ENCODE data around the gene CRACR2B. TPM values are rescaled to one million over a fixed set of nuclear protein-coding genes. Genes with fewer than 3 reads are reported as not detected.

Gene CRACR2B
- total RNA-seq, 2 experiments from 2014 or later = 17.2 to 18.7 TPM

GRCh38 chr11:863910-864827, 36.5 kb downstream of the CRACR2B start:
- Mint-ChIP-seq H3K36me3 (ENCODE audit: low read depth) (no peaks in the 10 kb centered on the region), H3K4me1 (ENCODE audit: low read depth) (no peaks in the 10 kb centered on the region), H3K9me3 (ENCODE audit: insufficient read depth) (no peaks in the 10 kb centered on the region), H3K27ac (no peak overlapping the region), H3K4me3 (no peak overlapping the region), H3K27me3 (ENCODE audit: low read depth) (no peaks in the 10 kb centered on the region)
- POLR2A ChIA-PET = no interaction called here
- CTCF ChIA-PET = no interaction called here
- DNase-seq (no peak), ATAC-seq (no peak)

- Mint-ChIP-seq H3K9me3 (ENCODE audit: insufficient read depth) (no peaks in the 10 kb centered on the region), H3K4me1 (ENCODE audit: low read depth) (no peaks in the 10 kb centered on the region), H3K27ac (no peak overlapping the region), H3K36me3 (ENCODE audit: low read depth) (no peaks in the 10 kb centered on the region), H3K4me3 (no peak overlapping the region), H3K27me3 (ENCODE audit: low read depth) (no peaks in the 10 kb centered on the region)
- DNase-seq (no peak), ATAC-seq (no peak)
- POLR2A ChIA-PET = no interaction called here
- CTCF ChIA-PET = no interaction called here
These were observed 37.2 kb downstream of the CRACR2B start for GRCh38 chr11:864898-865297.

GRCh38 chr11:865462-866430, 38.0 kb downstream of the CRACR2B start:
- no peak overlapping the region for H3K4me3 Mint-ChIP-seq
- POLR2A ChIA-PET = no interaction called here
- no peaks in the 10 kb centered on the region for H3K4me1 Mint-ChIP-seq (ENCODE audit: low read depth)
- no peak for DNase-seq
- H3K27me3 Mint-ChIP-seq (ENCODE audit: low read depth) = no peaks in the 10 kb centered on the region
- H3K9me3 Mint-ChIP-seq (ENCODE audit: insufficient read depth) = no peaks in the 10 kb centered on the region
- ATAC-seq = no peak
- CTCF ChIA-PET = no interaction called here
- H3K27ac Mint-ChIP-seq = no peak overlapping the region
- no peaks in the 10 kb centered on the region for H3K36me3 Mint-ChIP-seq (ENCODE audit: low read depth)

- Mint-ChIP-seq H3K27me3 (ENCODE audit: low read depth) (no peaks in the 10 kb centered on the region), H3K36me3 (ENCODE audit: low read depth) (no peaks in the 10 kb centered on the region), H3K9me3 (ENCODE audit: insufficient read depth) (no peaks in the 10 kb centered on the region), H3K4me3 (no peak overlapping the region), H3K27ac (no peak overlapping the region), H3K4me1 (ENCODE audit: low read depth) (no peaks in the 10 kb centered on the region)
- ATAC-seq = no peak
- ChIA-PET POLR2A (no interaction called here), CTCF (no interaction called here)
- DNase-seq = no peak
These were observed 38.8 kb downstream of the CRACR2B start for GRCh38 chr11:866481-866880.

GRCh38 chr11:867856-868358, 40.2 kb downstream of the CRACR2B start:
- ATAC-seq (no peak), DNase-seq (no peak)
- H3K27me3 Mint-ChIP-seq (ENCODE audit: low read depth) = no peaks in the 10 kb centered on the region
- ChIA-PET POLR2A (no interaction called here), CTCF (no interaction called here)
- H3K9me3 Mint-ChIP-seq (ENCODE audit: insufficient read depth) = no peaks in the 10 kb centered on the region
- no peak overlapping the region for H3K4me3 Mint-ChIP-seq
- no peaks in the 10 kb centered on the region for H3K36me3 Mint-ChIP-seq (ENCODE audit: low read depth)
- H3K27ac Mint-ChIP-seq = no peak overlapping the region
- H3K4me1 Mint-ChIP-seq (ENCODE audit: low read depth) = no peaks in the 10 kb centered on the region

- Mint-ChIP-seq H3K27ac (peak overlapping the region; percentile 55), H3K27me3 (ENCODE audit: low read depth) (no peaks in the 10 kb centered on the region), H3K9me3 (ENCODE audit: insufficient read depth) (no peaks in the 10 kb centered on the region), H3K4me3 (no peak overlapping the region), H3K4me1 (ENCODE audit: low read depth) (no peaks in the 10 kb centered on the region), H3K36me3 (ENCODE audit: low read depth) (no peaks in the 10 kb centered on the region)
- no peak for DNase-seq
- no peak for ATAC-seq
- CTCF ChIA-PET = no interaction called here
- POLR2A ChIA-PET = no interaction called here
These were observed 40.7 kb downstream of the CRACR2B start for GRCh38 chr11:868394-868793.

GRCh38 chr11:868802-869201, 41.1 kb downstream of the CRACR2B start:
- H3K27me3 Mint-ChIP-seq (ENCODE audit: low read depth) = no peaks in the 10 kb centered on the region
- no peak overlapping the region for H3K4me3 Mint-ChIP-seq
- H3K4me1 Mint-ChIP-seq (ENCODE audit: low read depth) = no peaks in the 10 kb centered on the region
- DNase-seq (no peak), ATAC-seq (no peak)
- H3K36me3 Mint-ChIP-seq (ENCODE audit: low read depth) = peaks cover 2% of the 10 kb centered on the region
- H3K9me3 Mint-ChIP-seq (ENCODE audit: insufficient read depth) = no peaks in the 10 kb centered on the region
- H3K27ac Mint-ChIP-seq = peak overlapping the region; percentile 55
- POLR2A ChIA-PET = no interaction called here
- CTCF ChIA-PET = no interaction called here

- H3K27me3 Mint-ChIP-seq (ENCODE audit: low read depth) = no peaks in the 10 kb centered on the region
- H3K36me3 Mint-ChIP-seq (ENCODE audit: low read depth) = peaks cover 3% of the 10 kb centered on the region
- no peak overlapping the region for H3K4me3 Mint-ChIP-seq
- no peak for ATAC-seq
- CTCF ChIA-PET = no interaction called here
- H3K9me3 Mint-ChIP-seq (ENCODE audit: insufficient read depth) = no peaks in the 10 kb centered on the region
- POLR2A ChIA-PET = no interaction called here
- no peak for DNase-seq
- no peaks in the 10 kb centered on the region for H3K4me1 Mint-ChIP-seq (ENCODE audit: low read depth)
- no peak overlapping the region for H3K27ac Mint-ChIP-seq
These were observed 41.8 kb downstream of the CRACR2B start for GRCh38 chr11:869399-870126.

GRCh38 chr11:870127-870413, 42.4 kb downstream of the CRACR2B start:
- H3K27ac Mint-ChIP-seq = no peak overlapping the region
- ATAC-seq (no peak), DNase-seq (no peak)
- H3K36me3 Mint-ChIP-seq (ENCODE audit: low read depth) = peaks cover 3% of the 10 kb centered on the region
- CTCF ChIA-PET = no interaction called here
- no peaks in the 10 kb centered on the region for H3K9me3 Mint-ChIP-seq (ENCODE audit: insufficient read depth)
- no peaks in the 10 kb centered on the region for H3K27me3 Mint-ChIP-seq (ENCODE audit: low read depth)
- no peak overlapping the region for H3K4me3 Mint-ChIP-seq
- no peaks in the 10 kb centered on the region for H3K4me1 Mint-ChIP-seq (ENCODE audit: low read depth)
- POLR2A ChIA-PET = no interaction called here

- ATAC-seq (no peak), DNase-seq (no peak)
- Mint-ChIP-seq H3K36me3 (ENCODE audit: low read depth) (peaks cover 3% of the 10 kb centered on the region), H3K4me1 (ENCODE audit: low read depth) (no peaks in the 10 kb centered on the region), H3K4me3 (no peak overlapping the region), H3K27ac (no peak overlapping the region), H3K27me3 (ENCODE audit: low read depth) (no peaks in the 10 kb centered on the region), H3K9me3 (ENCODE audit: insufficient read depth) (no peaks in the 10 kb centered on the region)
- CTCF ChIA-PET = no interaction called here
- POLR2A ChIA-PET = no interaction called here
These were observed 42.7 kb downstream of the CRACR2B start for GRCh38 chr11:870418-870817.

GRCh38 chr11:871472-871871, 43.8 kb downstream of the CRACR2B start:
- ChIA-PET POLR2A (interaction anchor here (0.6 kb wide), 1 partner anchor 333 kb away, joined by 3 read pairs; no protein-coding TSS in a partner anchor), CTCF (no interaction called here)
- no peaks in the 10 kb centered on the region for H3K27me3 Mint-ChIP-seq (ENCODE audit: low read depth)
- H3K27ac Mint-ChIP-seq = no peak overlapping the region
- H3K36me3 Mint-ChIP-seq (ENCODE audit: low read depth) = peaks cover 3% of the 10 kb centered on the region
- no peaks in the 10 kb centered on the region for H3K4me1 Mint-ChIP-seq (ENCODE audit: low read depth)
- ATAC-seq (no peak), DNase-seq (no peak)
- H3K9me3 Mint-ChIP-seq (ENCODE audit: insufficient read depth) = no peaks in the 10 kb centered on the region
- no peak overlapping the region for H3K4me3 Mint-ChIP-seq

GRCh38 chr11:872799-873198, 45.1 kb downstream of the CRACR2B start:
- CTCF ChIA-PET = no interaction called here
- H3K4me1 Mint-ChIP-seq (ENCODE audit: low read depth) = no peaks in the 10 kb centered on the region

More at GRCh38 chr11:872799-873198, 45.1 kb downstream of the CRACR2B start:
- Mint-ChIP-seq H3K27ac (no peak overlapping the region), H3K9me3 (ENCODE audit: insufficient read depth) (no peaks in the 10 kb centered on the region), H3K27me3 (ENCODE audit: low read depth) (no peaks in the 10 kb centered on the region), H3K4me3 (no peak overlapping the region), H3K36me3 (ENCODE audit: low read depth) (peaks cover 3% of the 10 kb centered on the region)
- DNase-seq (no peak), ATAC-seq (no peak)
- POLR2A ChIA-PET = interaction anchor here (0.7 kb wide), 1 partner anchor 132 kb away, joined by 3 read pairs; no protein-coding TSS in a partner anchor
